ENCODE data around the gene TMEM45B.

The TMEM45B gene

GRCh38 chr11:129871914-129872313 lies 56.3 kb downstream of the TMEM45B start:
- DNase-seq (ENCODE audit: low read depth): no peak
- no peak overlapping the region for H3K4me3 ChIP-seq (ENCODE audit: low read depth, low read length)
- TF ChIP-seq, protein P1, sequence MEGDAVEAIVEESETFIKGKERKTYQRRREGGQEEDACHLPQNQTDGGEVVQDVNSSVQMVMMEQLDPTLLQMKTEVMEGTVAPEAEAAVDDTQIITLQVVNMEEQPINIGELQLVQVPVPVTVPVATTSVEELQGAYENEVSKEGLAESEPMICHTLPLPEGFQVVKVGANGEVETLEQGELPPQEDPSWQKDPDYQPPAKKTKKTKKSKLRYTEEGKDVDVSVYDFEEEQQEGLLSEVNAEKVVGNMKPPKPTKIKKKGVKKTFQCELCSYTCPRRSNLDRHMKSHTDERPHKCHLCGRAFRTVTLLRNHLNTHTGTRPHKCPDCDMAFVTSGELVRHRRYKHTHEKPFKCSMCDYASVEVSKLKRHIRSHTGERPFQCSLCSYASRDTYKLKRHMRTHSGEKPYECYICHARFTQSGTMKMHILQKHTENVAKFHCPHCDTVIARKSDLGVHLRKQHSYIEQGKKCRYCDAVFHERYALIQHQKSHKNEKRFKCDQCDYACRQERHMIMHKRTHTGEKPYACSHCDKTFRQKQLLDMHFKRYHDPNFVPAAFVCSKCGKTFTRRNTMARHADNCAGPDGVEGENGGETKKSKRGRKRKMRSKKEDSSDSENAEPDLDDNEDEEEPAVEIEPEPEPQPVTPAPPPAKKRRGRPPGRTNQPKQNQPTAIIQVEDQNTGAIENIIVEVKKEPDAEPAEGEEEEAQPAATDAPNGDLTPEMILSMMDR (IDR thresholded peaks at IDR 0.05; ENCODE audit: control insufficient read depth, extremely low read depth, insufficient read depth): no peak

- no peak for DNase-seq (ENCODE audit: low read depth)
- H3K4me3 ChIP-seq (ENCODE audit: low read depth, low read length): no peak overlapping the region
- TF ChIP-seq, protein P1 (IDR thresholded peaks at IDR 0.05; ENCODE audit: control insufficient read depth, extremely low read depth, insufficient read depth): no peak
Measured at GRCh38 chr11:129880311-129880710, 64.7 kb downstream of the TMEM45B start.

DNA sequence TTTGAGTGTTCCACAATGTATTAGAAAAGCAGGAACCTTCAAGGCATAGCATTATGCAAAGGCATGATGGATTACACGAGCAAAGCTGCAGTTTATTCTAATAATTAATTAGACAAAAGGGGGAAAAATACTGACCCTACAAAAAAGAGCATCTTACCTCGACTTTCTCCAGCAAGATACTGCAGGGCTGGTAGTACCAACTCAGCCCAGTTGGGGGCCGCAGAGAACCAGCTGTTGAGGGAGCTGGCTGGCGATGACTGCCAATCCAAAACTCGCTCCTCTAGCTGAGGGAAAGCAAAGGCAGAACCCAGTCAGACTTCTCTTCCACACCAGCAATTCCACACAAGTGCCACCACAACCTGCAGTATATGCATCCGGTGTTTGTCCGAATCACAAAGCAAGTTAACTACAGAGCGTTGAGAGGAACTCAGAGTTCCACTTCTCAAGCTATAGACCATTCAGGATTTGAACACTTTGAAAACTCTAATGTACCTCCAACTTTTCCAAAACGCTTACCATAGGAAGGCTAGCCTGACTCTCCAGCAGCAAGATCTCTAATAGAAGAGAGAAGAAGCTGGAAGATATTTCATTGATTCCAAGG lies 66.0 kb downstream of the TMEM45B start:
- no peak overlapping the region for H3K4me3 ChIP-seq (ENCODE audit: low read depth, low read length)
- TF ChIP-seq, protein P1 (IDR thresholded peaks at IDR 0.05; ENCODE audit: control insufficient read depth, extremely low read depth, insufficient read depth): peak; percentile 62
- no peak for DNase-seq (ENCODE audit: low read depth)

DNA sequence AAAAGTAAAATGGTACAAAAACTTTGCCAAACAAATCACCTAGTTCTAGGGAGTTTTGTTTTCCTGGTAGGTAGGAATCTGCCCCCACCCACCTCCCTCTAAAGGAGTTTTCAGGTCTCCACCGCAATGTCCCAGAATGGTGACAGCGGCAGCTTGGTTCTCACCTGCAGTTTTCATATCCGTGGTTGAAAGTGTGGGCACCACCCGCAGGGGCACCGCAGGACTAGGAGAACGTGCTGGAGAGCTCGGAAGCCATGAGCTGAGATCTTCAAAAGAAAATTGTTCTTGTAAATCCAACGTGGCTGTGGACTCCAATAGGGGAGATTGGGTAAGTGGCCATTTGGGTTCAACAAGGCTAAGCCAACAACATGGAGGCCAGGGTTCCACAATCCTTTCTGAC lies 68.9 kb downstream of the TMEM45B start:
- DNase-seq (ENCODE audit: low read depth): no peak
- H3K4me3 ChIP-seq (ENCODE audit: low read depth, low read length): no peak overlapping the region
- TF ChIP-seq, protein P1 (IDR thresholded peaks at IDR 0.05; ENCODE audit: control insufficient read depth, extremely low read depth, insufficient read depth): no peak

- no peak overlapping the region for H3K4me3 ChIP-seq (ENCODE audit: low read depth, low read length)
- TF ChIP-seq, protein P1 (IDR thresholded peaks at IDR 0.05; ENCODE audit: control insufficient read depth, extremely low read depth, insufficient read depth): no peak
- no peak for DNase-seq (ENCODE audit: low read depth)
Measured at GRCh38 chr11:129885381-129885780, 69.7 kb downstream of the TMEM45B start.

GRCh38 chr11:129888451-129888850 lies 72.8 kb downstream of the TMEM45B start:
- TF ChIP-seq, protein P1 (IDR thresholded peaks at IDR 0.05; ENCODE audit: control insufficient read depth, extremely low read depth, insufficient read depth): no peak
- no peak overlapping the region for H3K4me3 ChIP-seq (ENCODE audit: low read depth, low read length)
- DNase-seq (ENCODE audit: low read depth): no peak

Measured in LNCaP clone FGC (cell line).